OCI-LY7 (cell line): ENCODE measurements around the gene ACER3.
"Not testable (repeated sequence)": the region's sequence is repeated elsewhere in the genome, so short reads cannot be mapped to it uniquely, and the experiment has no call there.

ENCODE experiments used
- EZH2phosphoT487 ChIP-seq: fragments of 200-600 bp; sonication (generic); IDR thresholded peaks from 2 replicates; pipeline ENCODE4 v1.6.1; 2018; ENCODE audit warnings: low read depth, borderline replicate concordance, mild to moderate bottlenecking, mixed run types, antibody characterized with exemption, low read length, moderate library complexity, mixed read lengths
- TF ChIP-seq, protein P1 (sequence below): fragments of 200-600 bp; sonication (generic); conservative IDR thresholded peaks from 2 replicates; pipeline ENCODE4 v1.5.1; 2014; ENCODE audit warnings: mild to moderate bottlenecking, antibody characterized with exemption, low read length, moderate library complexity, mixed read lengths

GRCh38 chr11:77061258-77061657 lies 200.5 kb downstream of the ACER3 start:
- TF ChIP-seq, protein P1, sequence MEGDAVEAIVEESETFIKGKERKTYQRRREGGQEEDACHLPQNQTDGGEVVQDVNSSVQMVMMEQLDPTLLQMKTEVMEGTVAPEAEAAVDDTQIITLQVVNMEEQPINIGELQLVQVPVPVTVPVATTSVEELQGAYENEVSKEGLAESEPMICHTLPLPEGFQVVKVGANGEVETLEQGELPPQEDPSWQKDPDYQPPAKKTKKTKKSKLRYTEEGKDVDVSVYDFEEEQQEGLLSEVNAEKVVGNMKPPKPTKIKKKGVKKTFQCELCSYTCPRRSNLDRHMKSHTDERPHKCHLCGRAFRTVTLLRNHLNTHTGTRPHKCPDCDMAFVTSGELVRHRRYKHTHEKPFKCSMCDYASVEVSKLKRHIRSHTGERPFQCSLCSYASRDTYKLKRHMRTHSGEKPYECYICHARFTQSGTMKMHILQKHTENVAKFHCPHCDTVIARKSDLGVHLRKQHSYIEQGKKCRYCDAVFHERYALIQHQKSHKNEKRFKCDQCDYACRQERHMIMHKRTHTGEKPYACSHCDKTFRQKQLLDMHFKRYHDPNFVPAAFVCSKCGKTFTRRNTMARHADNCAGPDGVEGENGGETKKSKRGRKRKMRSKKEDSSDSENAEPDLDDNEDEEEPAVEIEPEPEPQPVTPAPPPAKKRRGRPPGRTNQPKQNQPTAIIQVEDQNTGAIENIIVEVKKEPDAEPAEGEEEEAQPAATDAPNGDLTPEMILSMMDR: not testable (repeated sequence)
- TF ChIP-seq EZH2phosphoT487: not testable (repeated sequence)
